HG03457 (cell line): ENCODE data around the gene TMEM8B.

Experiments
- ATAC-seq: cut with Tn5 transposase; IDR thresholded peaks from one replicate; pipeline ENCODE4 v1.9.1; 2021; ENCODE audit warnings: moderate number of reproducible peaks; ENCODE audit not compliant: unreplicated experiment

The TMEM8B gene

DNA sequence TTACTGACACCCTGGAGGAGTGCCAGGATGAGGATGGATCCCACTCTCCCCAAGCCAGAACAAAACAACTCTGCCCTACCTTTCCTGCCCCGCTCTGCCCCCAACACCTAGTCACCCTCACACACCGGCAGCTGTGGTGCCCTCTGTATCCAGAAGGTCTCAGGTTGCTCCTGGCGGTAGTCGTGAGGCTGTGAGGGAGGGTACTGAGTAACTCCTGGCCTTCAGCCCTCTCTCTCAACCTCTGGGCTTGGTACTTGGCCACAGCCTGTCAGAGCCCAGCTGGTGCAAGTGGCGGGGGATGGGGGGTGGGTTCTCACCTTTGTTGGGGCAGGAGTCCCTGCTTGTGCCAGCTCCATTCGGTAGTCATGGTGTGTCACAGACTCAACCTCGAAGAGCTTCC lies 18.9 kb upstream of the TMEM8B start:
- no peak for ATAC-seq

DNA sequence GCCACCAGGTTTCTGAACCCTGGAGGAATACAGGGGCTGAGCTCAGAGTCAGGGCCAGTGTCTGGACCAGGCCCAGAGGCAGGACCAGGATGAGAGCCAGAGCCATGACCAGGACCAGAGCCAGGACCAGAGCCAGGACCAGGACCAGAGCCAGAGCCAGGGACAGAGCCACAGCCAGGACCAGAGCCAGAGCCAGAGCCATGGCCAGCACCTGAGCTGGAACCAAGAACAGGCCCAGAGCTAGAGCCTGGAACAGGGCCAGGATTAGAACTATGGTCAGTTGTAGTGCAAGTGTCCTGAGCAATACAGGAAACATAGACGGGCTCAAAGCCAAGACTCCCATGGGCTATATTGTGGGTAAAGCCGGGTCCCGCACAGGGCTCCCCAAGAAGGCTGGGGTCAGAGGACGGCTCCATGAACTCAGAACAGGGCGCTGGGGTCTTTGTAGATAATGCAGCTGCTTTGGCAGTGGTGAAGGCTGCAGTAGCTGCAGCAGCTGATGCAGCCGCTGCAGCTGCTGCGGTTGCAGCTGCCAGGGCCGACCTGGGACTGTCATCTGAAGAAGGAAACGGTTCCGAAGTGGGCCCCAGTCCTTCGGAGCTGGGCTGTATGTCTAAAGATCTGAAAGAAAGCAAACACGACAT lies 17.5 kb upstream of the TMEM8B start:
- ATAC-seq = no peak

DNA sequence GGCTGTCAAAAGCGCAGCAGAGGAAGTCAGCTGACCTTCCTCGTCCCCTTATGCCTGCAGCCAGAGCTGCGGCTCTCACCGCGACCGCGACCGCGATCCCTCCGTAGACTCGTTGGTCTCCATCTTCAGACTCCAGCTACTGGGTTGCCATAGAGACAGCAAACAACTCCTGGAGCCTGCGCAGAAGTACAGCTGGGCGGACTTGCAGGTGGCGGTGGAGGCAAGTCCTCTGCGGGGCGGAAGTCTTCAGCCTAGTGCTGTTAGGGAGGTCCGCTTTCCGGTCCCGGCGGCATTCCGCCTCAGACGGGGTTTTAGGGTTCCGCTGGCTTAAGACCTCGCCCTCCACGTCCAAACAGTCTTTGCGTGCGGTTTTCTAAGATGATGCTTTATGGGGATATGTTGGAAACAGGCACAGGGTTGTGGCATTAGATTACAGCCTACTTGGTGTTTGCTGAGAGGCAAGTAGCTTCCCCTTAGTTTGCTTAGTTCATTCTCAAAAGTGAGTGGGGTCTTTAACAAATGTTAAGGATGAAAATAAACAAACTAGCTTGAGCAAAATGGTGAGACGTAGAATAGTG lies 16.9 kb upstream of the TMEM8B start, which contains the start of gene SPAG8:
TSS of gene SPAG8 (minus strand) at position 238 of the 578 bp plus-strand sequence. CDS start at position 123, 115 bp downstream.
- peak; percentile 55 for ATAC-seq

GRCh38 chr9:35813434-35814105 lies 15.5 kb upstream of the TMEM8B start:
- no peak for ATAC-seq

DNA sequence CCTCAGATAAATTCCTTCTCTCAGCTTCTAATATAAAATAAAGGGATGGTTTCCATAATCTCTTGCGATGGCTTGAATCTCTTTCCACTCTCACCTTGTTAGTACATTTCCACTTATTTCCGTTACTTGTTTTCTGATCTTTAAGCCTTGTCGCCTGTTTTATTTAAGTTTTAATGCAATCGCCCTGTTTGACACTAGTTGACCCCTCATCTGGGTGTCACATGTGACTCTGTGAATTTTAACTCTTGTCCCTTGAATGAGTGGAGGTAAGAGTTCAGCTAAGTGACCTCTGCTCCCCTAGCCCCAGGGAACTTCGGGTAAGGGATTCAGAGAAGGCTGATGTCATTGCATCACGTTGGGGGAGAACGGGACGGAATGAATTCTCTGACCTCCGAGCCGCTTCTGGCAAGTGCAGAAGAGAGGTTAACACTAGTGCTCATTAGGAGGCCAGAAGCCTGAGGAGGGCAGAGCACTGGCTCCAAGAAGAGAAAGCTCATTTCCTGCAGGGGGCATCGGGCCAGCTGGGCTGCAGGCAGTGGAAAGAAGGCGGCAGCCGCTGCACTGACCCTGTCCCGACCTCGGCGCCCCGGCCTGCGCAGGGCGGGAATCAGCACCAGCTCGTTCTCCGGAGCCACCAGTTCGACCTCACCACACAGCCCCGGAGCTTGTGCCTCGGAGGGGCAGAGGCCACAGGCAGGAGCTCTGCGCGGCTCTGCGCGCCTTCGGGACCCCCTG lies 14.8 kb upstream of the TMEM8B start:
- ATAC-seq = peak; percentile 19

- ATAC-seq = peak; percentile 51
These were observed 14.0 kb upstream of the TMEM8B start, which contains the start of gene HINT2 for GRCh38 chr9:35814841-35815543. Gene HINT2, minus strand, starts transcription at chr9:35815042. Its CDS starts 63 bp downstream, at chr9:35814979.

GRCh38 chr9:35816708-35817107 lies 12.3 kb upstream of the TMEM8B start:
- ATAC-seq = no peak

DNA sequence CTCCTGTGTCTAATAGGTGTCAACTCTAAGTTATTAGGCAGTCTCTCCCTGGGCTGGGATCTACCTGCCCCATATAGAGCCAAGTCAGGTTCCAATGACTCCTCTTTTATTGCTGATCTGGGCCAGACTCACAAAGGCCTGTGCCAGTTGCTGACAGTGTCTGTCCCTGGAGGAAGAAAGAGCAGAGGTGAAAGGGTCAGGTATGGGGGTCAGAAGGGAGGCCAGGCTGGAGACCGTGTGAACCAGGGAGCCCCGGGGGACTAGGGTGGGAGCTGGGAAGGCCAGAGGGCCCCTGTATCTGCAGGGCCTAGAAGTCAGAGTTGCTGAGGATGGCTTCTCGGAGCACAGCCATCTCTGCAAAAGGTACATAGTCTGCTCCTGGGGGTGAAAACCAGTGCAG lies 10.7 kb upstream of the TMEM8B start:
- ATAC-seq = no peak

- ATAC-seq = no peak
These were observed 9.0 kb upstream of the TMEM8B start for GRCh38 chr9:35820076-35820475.

- ATAC-seq = no peak
These were observed 6.1 kb upstream of the TMEM8B start for GRCh38 chr9:35822926-35823325.

DNA sequence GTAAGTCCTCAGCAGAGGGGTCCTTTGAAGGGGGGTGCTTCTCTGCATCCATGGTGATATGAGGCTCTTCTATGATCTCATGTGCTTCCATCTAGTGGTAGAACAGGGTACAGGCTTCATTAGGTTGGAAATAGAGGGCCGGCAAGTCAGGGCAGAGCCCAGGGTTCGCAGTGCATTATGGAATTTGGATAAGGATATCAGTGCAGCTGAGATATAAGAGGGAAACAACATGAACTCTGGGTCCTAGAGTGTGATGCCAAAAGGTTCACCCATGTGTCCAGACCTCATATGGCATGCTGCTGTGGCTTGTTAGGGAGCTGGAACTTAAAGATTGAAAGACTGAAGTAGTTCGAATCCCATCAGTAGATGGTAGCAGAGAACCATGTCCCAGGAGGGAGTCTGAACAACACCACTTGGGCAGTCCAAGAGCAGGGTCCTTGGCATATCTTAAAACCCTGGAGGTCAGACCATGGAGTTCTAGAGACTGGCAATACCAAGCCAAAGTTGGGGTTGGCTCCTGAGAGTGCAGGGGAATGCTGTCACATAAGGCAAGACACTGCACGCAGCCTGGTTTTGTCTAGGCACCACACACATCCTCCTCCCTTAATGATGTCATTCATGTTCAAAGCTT lies 2.8 kb upstream of the TMEM8B start:
- ATAC-seq = no peak

DNA sequence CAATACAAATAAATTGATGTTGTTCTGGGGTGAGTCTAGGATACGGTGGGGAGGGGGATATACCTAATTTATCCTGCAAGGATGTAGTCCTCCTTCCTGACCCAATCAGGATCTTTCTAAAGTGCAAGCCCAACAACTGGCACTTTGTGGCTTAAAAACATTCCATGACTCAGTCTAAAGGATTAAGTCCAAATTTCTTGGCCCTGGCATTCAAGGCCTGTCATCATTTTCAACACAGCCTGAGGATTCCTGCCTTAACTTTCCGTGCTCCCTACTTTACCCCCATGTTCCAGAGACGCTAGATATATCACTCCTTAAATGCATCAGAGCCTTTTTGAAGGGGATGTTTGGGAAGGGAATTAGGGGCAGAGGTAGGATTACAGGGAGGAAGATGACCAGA lies 1.5 kb upstream of the TMEM8B start:
- ATAC-seq = no peak

DNA sequence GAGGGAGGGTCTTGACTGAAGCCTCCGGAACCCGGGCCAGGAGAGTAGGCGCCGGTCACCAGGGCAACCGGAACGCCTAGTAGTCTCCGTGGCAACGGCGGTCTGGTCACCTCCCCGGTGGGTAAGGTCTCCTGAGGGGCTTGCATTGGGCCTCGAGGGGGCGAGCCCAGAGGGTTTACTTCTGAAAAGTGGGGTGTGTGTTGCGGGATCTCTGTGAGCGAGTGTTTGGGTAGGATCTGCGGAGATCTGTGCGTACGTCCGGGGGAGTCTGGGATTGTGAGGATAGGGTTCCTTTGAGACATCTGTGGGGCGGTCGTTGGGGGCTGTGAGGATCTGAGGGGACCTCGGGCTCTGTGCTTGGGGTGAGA lies 328 bp upstream of the TMEM8B start, which contains the start of gene FAM221B:
TSS of gene FAM221B (minus strand) at position 17 of the 368 bp plus-strand sequence. CDS start 2,571 bp downstream, outside the sequence.
- ATAC-seq = no peak

- ATAC-seq = no peak
These were observed 702 bp downstream of the TMEM8B start for GRCh38 chr9:35829764-35830096.

DNA sequence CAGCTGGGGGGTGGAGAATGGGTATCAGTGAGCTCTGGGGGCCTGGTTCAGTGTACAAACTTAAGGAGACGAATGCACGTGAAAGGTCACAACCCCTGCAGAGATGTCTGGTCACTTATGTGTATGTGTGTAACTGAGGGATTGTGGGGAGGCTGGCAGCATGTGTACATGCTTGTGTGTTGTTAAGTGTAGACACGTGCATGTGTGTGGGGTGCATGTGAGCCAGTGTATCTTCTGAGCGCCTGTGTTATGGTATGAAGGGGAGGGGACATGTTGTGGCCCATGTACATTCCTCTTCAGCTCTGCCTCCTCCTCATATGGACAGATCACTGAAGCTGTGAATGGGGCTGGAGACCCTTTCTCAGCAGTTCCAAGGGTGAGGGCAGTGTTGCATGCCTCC lies 2.0 kb downstream of the TMEM8B start:
- ATAC-seq = no peak

DNA sequence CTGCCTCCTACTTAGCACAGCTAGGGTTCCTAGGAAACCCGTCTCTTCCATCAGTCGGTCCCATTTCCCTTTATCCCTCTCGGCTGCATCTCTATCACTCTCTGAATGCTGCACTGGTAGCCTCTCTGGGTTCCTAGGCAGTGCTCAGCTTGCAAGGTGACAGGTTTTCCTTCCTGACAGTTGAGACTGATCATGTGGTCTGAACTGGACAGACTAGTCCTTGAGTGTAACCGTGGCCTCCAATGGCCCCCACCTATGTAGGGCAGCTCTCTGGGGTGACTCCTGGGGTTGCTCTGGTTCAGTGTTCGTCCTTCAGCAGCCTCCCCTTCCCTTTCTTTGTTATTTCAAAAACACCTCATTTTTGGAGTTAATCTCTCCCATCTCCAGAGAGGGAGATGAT lies 3.8 kb downstream of the TMEM8B start:
- ATAC-seq = no peak

- ATAC-seq = no peak
These were observed 5.5 kb downstream of the TMEM8B start for GRCh38 chr9:35834260-35835215.

GRCh38 chr9:35835216-35835632 lies 6.2 kb downstream of the TMEM8B start:
- no peak for ATAC-seq

DNA sequence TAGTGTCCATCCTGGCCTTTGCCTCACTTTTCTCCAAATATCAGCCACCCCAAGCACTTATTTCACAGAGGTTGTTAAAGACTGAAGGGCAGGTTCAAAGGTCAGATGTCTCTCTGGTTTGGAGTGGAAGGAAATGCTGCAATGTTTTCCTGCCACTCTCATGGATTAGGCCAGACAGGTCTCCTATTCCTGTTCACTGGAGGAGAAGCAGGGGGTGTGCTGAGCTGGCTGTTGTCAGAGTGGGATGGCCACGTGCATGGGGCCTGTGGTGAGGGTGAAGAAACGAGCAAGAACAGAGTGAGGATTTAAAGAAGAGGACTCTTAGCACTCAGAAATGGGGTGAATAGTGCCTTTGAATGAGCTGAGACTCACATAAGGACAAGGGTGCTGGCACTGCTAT lies 6.7 kb downstream of the TMEM8B start:
- ATAC-seq = no peak
